Liver (tissue), 3 donors: ENCODE data around the gene KIF5A.

Source experiments
- ATF3 ChIP-seq: IDR thresholded peaks from 2 replicates; pipeline ENCODE4 v1.6.1; 2016; ENCODE audit warnings: antibody characterized with exemption
- CTCF ChIP-seq: fragments of 150-350 bp; IDR thresholded peaks from 2 replicates; pipeline ENCODE4 v1.5.1; 2017; ENCODE audit warnings: improper control_type of control experiment, low read depth, low read length; ENCODE audit not compliant: missing input control
- EGR1 ChIP-seq, 2 donors: IDR thresholded peaks; 2 replicates each; pipeline ENCODE4 v1.6.1; 2016 to 2018; ENCODE audit warnings: antibody characterized with exemption in 2 of 2, low read depth in 2 of 2
- FOXA1 ChIP-seq: IDR thresholded peaks from 2 replicates; pipeline ENCODE4 v1.6.1; 2016; ENCODE audit warnings: antibody characterized with exemption
- GABPA ChIP-seq, 2 donors: IDR thresholded peaks in 1 of 2; conservative IDR thresholded peaks in 1 of 2; 2 replicates each; pipeline ENCODE4 v1.6.1; 2016; ENCODE audit warnings: antibody characterized with exemption in 2 of 2, mild to moderate bottlenecking in 1 of 2, moderate library complexity in 1 of 2
- HNF4G ChIP-seq: IDR thresholded peaks from 2 replicates; pipeline ENCODE4 v1.6.1; 2016; ENCODE audit warnings: antibody characterized with exemption
- MAX ChIP-seq: IDR thresholded peaks from 2 replicates; pipeline ENCODE4 v1.6.1; 2016; ENCODE audit warnings: antibody characterized with exemption
- NR2F2 ChIP-seq: IDR thresholded peaks from 2 replicates; pipeline ENCODE4 v1.6.1; 2016; ENCODE audit warnings: antibody characterized with exemption
- RAD21 ChIP-seq, 2 donors: IDR thresholded peaks; 2 replicates each; pipeline ENCODE4 v1.6.1; 2016; ENCODE audit warnings: antibody characterized with exemption in 2 of 2, mild to moderate bottlenecking in 2 of 2
- REST ChIP-seq: IDR thresholded peaks from 2 replicates; pipeline ENCODE4 v1.6.1; 2016; ENCODE audit warnings: antibody characterized with exemption, mild to moderate bottlenecking
- SP1 ChIP-seq: IDR thresholded peaks from 2 replicates; pipeline ENCODE4 v1.6.1; 2018; ENCODE audit warnings: antibody characterized with exemption, mild to moderate bottlenecking
- TAF1 ChIP-seq: conservative IDR thresholded peaks from 2 replicates; pipeline ENCODE4 v1.6.1; 2016; ENCODE audit warnings: antibody characterized with exemption, mild to moderate bottlenecking
- YY1 ChIP-seq: IDR thresholded peaks from 2 replicates; pipeline ENCODE4 v1.6.1; 2016; ENCODE audit warnings: antibody characterized with exemption, mild to moderate bottlenecking
- donor health status: healthy.
- donor health status: healthy.

GRCh38 chr12:57617942-57618341, 68.1 kb downstream of the KIF5A start:
- TF ChIP-seq MAX (no peak), TAF1 (no peak), GABPA (IDR thresholded peaks at IDR 0.05 in 1 of 2, conservative IDR thresholded peaks at IDR 0.05 in 1 of 2) (no peak), CTCF (no peak), SP1 (no peak), RAD21 (IDR thresholded peaks at IDR 0.05) (no peak), YY1 (no peak), ATF3 (no peak), REST (no peak), EGR1 (IDR thresholded peaks at IDR 0.05; ENCODE audit: low read depth in 2 of 2) (no peak), FOXA1 (no peak), HNF4G (no peak), NR2F2 (no peak)
